ENCODE measurements around the gene PTPRB.

PTPRB gene

GRCh38 chr12:70637303-70638085, at the start of gene PTPRB:
Gene PTPRB, minus strand, starts transcription at chr12:70637429. Its CDS starts 34 bp downstream, at chr12:70637395.
- DNase-seq: no peak

DNA sequence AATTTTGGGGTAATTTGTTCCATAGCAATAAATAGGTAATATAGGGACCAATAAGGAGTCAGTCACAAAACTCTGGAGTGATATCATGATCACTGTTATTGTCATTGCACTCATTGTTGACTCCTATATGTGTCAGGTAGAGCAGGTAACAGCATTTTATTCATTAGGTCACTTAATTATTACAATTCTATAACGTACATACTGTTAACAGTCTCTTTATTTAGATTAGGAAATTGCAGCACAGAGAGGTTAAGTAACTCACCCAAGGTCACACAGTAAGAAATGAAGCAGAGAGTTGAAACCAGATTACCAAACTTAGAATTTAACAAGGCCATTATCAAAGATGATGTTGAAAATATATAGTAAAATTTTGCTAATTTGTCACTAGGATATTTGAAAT, 49.7 kb upstream of the PTPRB start:
- no peak for DNase-seq

DNA sequence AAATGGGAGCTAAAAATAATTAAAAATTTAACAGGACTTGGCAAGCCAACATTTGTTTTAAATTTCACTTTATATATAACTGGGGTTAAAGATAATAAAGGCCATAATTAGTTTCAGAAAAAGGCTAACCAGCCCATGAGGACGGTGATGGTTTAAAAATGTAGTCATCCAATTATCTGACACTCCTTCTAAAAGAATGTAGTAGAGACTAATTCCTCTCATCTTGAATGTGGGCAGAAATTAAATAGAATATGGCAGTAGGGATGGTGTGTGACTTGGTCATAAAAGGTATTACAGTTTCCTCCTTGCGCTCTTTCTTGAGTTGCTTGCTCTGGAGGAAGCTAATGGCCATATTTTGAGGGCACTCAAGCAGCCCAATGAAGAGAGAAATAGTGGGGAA, 49.1 kb upstream of the PTPRB start:
- no peak for DNase-seq

GRCh38 chr12:70683976-70684375, 46.7 kb upstream of the PTPRB start:
- no peak for DNase-seq

GRCh38 chr12:70671698-70672097, 34.5 kb upstream of the PTPRB start:
- no peak for DNase-seq

DNA sequence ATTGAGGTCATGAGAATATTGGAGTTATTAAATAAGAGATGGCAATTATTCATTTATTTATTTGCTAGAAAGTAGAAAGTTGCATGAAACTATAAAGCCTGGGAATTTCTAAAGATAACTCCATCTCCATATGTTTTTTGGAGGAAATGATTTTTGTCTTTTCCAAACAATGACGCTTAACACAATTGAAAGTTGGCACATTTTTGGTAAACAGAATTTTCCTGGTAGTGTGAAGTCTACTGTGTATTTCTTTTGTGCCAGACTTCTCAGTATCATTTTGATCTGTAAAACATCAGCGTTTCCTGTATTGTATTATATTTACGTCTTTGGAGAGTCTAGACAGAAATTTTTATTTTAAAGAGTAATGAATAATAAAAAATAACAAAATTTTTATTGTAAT, 33.7 kb upstream of the PTPRB start:
- no peak for DNase-seq

GRCh38 chr12:70667253-70667652, 30.0 kb upstream of the PTPRB start:
- DNase-seq: no peak

GRCh38 chr12:70666364-70666763, 29.1 kb upstream of the PTPRB start:
- DNase-seq: no peak

- DNase-seq: no peak
Observed at GRCh38 chr12:70664465-70664881, 27.2 kb upstream of the PTPRB start.

DNA sequence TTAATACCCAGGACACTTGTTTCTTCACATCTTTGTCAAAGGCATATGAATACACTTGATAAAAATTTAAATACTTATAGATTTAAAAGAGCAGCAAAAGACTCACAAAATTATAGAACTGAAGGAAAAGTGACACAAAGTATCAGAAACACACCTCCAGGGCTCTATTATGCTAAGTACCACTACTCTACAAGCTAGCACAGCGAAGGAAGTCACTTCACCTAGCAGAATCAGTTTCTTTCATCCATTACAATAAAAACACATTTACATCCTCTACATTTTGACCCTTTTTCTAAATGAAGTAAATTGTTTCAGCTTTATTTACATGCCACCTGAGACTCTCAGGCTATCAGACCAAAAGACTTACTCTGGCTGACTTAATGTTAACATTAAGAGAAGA, 26.6 kb upstream of the PTPRB start:
- DNase-seq: no peak

DNA sequence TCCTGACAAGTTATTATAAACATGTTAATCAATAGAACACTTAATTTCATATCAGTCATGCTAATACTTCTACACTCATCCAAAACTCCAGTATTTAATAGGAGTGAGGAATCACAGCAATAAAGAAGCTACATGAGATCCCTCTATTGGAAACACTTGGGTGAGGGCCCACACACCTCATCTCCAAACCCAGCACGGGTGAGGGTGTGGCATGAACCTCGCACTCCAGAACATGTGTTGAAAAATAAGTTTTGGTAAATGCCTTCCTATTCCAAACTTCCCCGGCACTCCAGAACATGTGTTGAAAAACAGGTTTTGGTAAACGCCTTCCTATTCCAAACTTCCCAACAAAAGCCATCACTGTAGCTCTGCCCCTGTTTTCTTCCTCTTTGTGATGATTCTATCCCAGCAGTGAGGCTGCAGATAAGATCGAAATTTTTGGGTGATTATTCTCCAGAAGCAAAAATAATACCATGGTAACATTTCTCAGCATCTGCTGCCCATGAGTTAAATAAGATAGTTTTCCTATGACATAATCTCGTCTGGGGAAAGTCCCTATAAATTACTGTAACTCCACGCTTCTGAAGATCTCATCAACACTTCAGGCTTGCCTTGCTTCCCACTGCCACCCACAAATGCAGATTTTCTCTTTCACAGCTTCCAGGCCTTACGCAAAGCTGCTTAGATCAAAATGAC, 24.4 kb upstream of the PTPRB start:
- no peak for DNase-seq

DNA sequence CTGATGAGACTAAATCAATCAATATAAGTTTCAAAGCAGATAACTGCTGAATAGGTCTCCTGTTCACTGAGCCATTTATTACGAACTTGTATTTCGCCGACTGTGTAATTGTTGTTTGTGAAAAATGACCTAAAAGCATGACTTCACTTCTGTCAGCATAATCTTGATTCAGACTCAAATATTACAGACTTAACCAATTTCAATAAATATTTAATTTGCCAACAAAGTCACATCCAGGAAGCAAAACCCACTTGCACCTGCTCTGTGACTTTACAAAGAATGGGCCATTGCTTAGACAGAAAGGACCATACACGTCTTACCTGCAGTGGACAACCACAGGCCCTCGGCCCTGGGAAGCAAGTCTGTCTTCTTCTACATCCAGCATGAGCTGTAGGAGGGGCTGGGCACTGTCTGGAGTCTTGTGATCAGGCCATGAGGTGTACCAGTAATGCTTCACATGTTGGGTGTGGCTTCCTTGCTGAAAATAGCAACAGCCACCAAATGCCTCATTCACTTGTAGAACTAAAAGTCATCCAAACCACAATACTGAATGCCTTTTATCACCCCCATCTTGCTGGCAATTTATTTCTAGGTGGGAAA, 23.5 kb upstream of the PTPRB start:
- no peak for DNase-seq

GRCh38 chr12:70660002-70660604, 22.9 kb upstream of the PTPRB start:
- no peak for DNase-seq

DNA sequence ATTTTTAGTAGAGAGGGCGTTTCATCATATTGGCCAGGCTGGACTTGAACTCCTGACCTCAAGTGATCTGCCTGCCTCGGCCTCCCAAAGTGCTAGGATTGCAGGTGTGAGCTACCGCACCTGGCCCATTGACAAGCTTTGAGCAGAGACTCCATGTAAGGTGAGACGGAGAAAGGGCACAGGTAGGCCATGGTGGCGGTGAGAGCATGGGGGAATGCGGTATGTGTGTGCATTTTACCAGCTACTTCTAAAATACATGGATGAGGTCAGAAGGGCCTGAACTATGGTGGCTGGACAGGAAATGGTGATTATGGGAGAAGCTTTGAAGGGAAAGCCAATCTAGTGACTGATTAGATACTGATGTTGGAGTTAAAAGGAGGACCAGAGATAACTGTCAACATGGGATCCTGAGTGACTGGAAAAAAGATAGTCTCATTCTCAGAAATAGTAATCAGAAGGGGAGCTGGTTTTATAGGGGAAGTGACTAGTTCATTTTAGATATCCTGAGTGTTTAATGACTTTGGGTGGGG, 21.9 kb upstream of the PTPRB start:
- no peak for DNase-seq

DNA sequence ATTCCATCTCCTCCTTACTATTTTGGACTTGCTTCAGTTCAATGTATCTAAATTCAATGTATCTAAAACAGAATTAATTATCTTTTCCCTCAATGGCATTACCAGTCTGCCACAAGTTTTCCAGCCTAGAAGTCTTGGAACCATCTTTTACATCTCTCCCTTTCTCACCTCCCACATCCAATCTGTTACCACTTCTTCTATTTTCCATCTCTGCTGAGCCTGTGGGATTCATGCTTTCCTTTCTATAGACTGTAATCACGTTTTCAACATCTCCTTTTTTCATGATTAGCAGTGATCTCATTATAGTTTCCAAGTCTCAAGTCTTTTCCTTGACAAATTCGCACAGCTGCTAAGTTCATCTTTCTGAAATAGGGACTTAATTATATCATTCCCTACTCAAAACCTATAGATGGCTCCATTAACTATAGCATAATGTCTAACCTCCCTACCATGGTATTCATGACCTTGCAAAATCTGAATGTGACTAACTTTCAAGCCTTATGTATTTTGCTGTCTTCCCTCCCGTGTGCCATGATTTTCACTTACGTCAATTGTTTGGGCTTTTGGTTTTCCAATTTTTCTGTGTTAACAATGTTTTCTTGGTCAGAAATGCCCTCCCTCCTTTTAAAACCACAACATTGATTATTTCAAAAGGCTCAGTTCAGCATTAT, 20.5 kb upstream of the PTPRB start:
- DNase-seq: no peak

DNA sequence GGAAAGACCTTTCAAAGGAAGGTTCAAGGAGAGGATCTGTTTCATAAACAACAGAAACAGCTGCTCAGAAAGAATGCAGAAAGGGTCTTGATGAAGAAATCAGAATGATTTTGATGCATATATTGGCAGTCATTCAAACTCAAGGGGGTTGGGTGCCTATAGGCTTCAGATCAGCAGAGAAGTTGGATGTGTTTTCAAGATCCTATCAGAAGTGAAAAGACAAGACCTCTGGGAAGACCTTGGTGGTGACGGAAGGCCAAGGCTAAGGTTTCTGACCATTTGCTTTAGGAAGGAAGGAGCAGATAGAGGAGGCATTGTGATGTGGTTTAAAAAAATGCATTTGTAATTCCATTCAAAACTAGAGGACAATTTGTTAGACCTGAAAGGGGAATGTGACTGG, 15.2 kb upstream of the PTPRB start:
- no peak for DNase-seq

GRCh38 chr12:70648831-70649230, 11.6 kb upstream of the PTPRB start:
- no peak for DNase-seq

DNA sequence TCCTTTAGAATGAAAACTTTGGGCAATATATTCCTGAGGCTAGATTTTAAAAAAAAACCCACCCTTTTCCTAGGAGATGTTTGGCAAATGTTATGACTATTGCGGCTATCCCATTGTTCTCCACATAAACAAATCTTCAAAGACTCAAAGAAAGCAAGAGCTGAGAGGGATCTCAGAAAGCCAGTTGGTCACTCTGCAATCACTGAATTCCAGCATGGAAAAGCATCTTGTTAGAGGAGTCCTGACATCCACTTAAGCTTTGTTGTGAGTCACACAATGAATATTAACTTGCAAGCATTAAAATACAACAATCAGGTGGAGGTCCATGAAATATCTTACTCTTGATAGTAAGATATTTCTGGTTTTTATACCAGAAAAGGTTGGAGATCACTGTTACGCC, 11.0 kb upstream of the PTPRB start:
- no peak for DNase-seq

- DNase-seq: no peak
Observed at GRCh38 chr12:70646850-70647249, 9.6 kb upstream of the PTPRB start.

GRCh38 chr12:70645494-70646317, 8.5 kb upstream of the PTPRB start:
- no peak for DNase-seq

GRCh38 chr12:70644861-70645260, 7.6 kb upstream of the PTPRB start:
- no peak for DNase-seq

DNA sequence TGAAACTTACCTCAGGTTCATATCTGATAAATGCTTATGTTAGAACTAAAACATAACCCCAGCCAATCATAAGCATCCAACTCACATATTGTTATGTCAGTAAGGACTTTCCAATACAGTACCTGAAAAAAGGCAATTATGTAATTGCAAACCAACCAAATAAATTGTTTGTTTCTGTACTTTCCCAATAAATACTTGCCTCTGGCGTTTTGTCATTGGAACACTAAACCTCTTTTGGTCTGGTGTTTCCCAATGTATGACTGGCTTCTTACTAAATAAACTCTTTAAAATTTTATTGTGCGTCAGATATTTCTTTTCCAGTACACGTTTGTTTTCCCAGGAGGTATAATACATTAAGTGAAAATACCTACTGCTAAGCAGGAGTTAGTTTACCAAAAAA, 6.7 kb upstream of the PTPRB start:
- DNase-seq: no peak

All from activated effector memory CD4-positive, alpha-beta T cell treated with Interleukin-2 at 50 U/mL for 16 hours (primary cell).